ENCODE measurements around the gene C11orf86. TPM values are rescaled to one million over a fixed set of nuclear protein-coding genes. Genes with fewer than 3 reads are reported as not detected.

Gene C11orf86
- total and polyA plus RNA-seq, 10 of the 15 experiments (the other 5 are each of a cell fraction or from before 2014, with no cell fraction given) = not detected

DNA sequence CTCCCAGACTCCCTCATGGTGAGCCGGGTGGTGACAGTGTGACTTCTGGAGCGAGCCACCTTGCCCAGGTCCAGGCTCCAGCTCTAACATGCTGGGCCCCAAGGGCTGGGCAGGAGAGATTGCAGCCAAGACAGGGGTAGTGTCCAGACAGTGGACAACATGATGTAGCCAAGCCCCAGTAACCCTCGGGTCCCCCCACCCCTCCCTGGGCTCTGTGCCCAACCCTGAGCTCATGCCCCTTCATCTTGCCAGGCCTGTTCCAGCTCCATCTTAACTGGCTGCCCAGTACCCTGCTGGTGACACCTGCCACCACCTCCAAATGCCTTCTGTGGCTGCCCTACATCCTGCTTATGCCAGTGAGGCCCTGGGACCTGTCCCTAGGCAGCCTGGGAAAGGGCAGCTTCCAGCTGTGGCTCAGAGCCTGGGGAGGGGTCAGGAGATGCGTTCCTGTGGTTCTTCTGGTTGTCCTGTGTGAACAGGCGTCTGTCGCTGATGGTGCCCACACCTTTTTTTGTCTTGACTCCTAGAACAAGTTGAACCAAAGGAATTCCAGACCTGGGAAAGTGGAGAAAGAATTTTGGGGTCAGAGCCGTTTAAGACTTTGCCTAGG, 35.3 kb downstream of the C11orf86 start:
- ChIA-PET SMC1A (ENCODE audit: uncharacterized antibody, unreplicated experiment) (interaction anchor here (0.9 kb wide), 2 partner anchors 17 to 65 kb away, joined by 3 read pairs; no protein-coding TSS in a partner anchor), RAD21 (ENCODE audit: unreplicated experiment) (no interaction called here), POLR2A (interaction anchor here (0.6 kb wide), 1 partner anchor 94 kb away, joined by 3 read pairs; no protein-coding TSS in a partner anchor), CTCF (interaction anchor here (0.6 kb wide), 1 partner anchor 758 kb away, joined by 3 read pairs; no protein-coding TSS in a partner anchor)
- Histone ChIP-seq H3K27me3 (replicated peaks in 1 of 2; ENCODE audit: control insufficient read depth in 2 of 2, insufficient read depth in 2 of 2, low read length in 1 of 2) (peaks cover 0 to 2% of the 10 kb centered on the region in 2 experiments; a peak in 2 of 4 replicates), H3K4me1 (ENCODE audit: control insufficient read depth, insufficient read depth, low read length) (no peaks in the 10 kb centered on the region), H3K4me3 (no peak overlapping the region), H2AFZ (ENCODE audit: control insufficient read depth, low read depth, low read length) (no peak overlapping the region), H3K9ac (ENCODE audit: control insufficient read depth, insufficient read depth, low read length) (no peak overlapping the region), H3K9me3 (replicated peaks; ENCODE audit: control insufficient read depth, insufficient read depth, low read length) (no peaks in the 10 kb centered on the region), H3K79me2 (ENCODE audit: control insufficient read depth, insufficient read depth, low read length) (no peaks in the 10 kb centered on the region), H4K20me1 (ENCODE audit: control insufficient read depth, insufficient read depth) (no peaks in the 10 kb centered on the region), H3K27ac (ENCODE audit: control insufficient read depth, insufficient read depth) (no peak overlapping the region), H3K36me3 (ENCODE audit: control insufficient read depth in 2 of 2, insufficient read depth in 2 of 2, low read length in 1 of 2) (no peaks in the 10 kb centered on the region), H3K4me2 (ENCODE audit: control insufficient read depth, insufficient read depth) (no peak overlapping the region)
- WGBS (ENCODE audit: insufficient coverage, insufficient replicate concordance, low lambda C conversion rate, missing lambda C conversion rate) = 26% methylated on average over 7 of the region's 7 CpGs
- FAIRE-seq = no peak
- DNase-seq (ENCODE audit: low read depth, low spot score) = no peak
- no peak for TF ChIP-seq BCL11A (IDR thresholded peaks at IDR 0.05; ENCODE audit: low read depth, low read length)
- no peak for TF ChIP-seq MYB (IDR thresholded peaks at IDR 0.05; ENCODE audit: borderline replicate concordance, low read depth, low read length)
- TF ChIP-seq ZNF24 (IDR thresholded peaks at IDR 0.05) = no peak
- no peak for TF ChIP-seq STAT3 (IDR thresholded peaks at IDR 0.05; ENCODE audit: low read depth, low read length)
- TF ChIP-seq, protein P1, sequence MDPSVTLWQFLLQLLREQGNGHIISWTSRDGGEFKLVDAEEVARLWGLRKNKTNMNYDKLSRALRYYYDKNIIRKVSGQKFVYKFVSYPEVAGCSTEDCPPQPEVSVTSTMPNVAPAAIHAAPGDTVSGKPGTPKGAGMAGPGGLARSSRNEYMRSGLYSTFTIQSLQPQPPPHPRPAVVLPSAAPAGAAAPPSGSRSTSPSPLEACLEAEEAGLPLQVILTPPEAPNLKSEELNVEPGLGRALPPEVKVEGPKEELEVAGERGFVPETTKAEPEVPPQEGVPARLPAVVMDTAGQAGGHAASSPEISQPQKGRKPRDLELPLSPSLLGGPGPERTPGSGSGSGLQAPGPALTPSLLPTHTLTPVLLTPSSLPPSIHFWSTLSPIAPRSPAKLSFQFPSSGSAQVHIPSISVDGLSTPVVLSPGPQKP (IDR thresholded peaks at IDR 0.05; ENCODE audit: low read depth, low read length) = no peak
- TF ChIP-seq RAD51 (IDR thresholded peaks at IDR 0.05) = no peak
- TF ChIP-seq ZNF207 (IDR thresholded peaks at IDR 0.05; ENCODE audit: borderline replicate concordance) = no peak
- TF ChIP-seq SP1 (IDR thresholded peaks at IDR 0.05; ENCODE audit: low read depth, low read length) = no peak
- TF ChIP-seq E2F8 (IDR thresholded peaks at IDR 0.05; ENCODE audit: low read depth, partially characterized antibody) = no peak
- TF ChIP-seq PML (IDR thresholded peaks at IDR 0.05; ENCODE audit: low read length) = no peak
- intact Hi-C loops (cut with micrococcal nuclease; ENCODE audit: unreplicated experiment) = no loop called here
- ATAC-seq = no peak
- no TSS peak for BruUV-seq (replicated peaks)
- in situ Hi-C loops (cut with MboI) = no loop called here
